ENCODE data around the gene APOBEC3B. TPM values are rescaled to one million over a fixed set of nuclear protein-coding genes. Genes with fewer than 3 reads are reported as not detected.

APOBEC3B gene
- polyA plus RNA-seq, 1 donor from 2014 or later: not detected

- no peak for TF ChIP-seq TAF1 (IDR thresholded peaks at IDR 0.05; ENCODE audit: low read depth)
These were observed 59.8 kb downstream of the APOBEC3B start (continued) for GRCh38 chr22:39041908-39042307.

Other genes starting within 250 kb of the APOBEC3B start
- 156 and 172 TPM in 2 replicates for gene SUN2, start 226.3 kb upstream of the APOBEC3B start, polyA plus RNA-seq
- 94.4 and 95.0 TPM in 2 replicates for gene DNAL4, start 188.2 kb upstream of the APOBEC3B start, polyA plus RNA-seq
- gene NPTXR, start 138.3 kb upstream of the APOBEC3B start, polyA plus RNA-seq: 17.0 and 19.3 TPM in 2 replicates
- gene CBX6, start 110.1 kb upstream of the APOBEC3B start, polyA plus RNA-seq: 13.0 and 16.3 TPM in 2 replicates
- not detected in 2 replicates for gene APOBEC3A, start 24.7 kb upstream of the APOBEC3B start, polyA plus RNA-seq
- not detected in 2 replicates for gene APOBEC3C, start 31.9 kb downstream of the APOBEC3B start, polyA plus RNA-seq
- gene APOBEC3D, start 38.8 kb downstream of the APOBEC3B start, polyA plus RNA-seq: not detected in 2 replicates
- not detected in 2 replicates for gene APOBEC3F, start 58.5 kb downstream of the APOBEC3B start, polyA plus RNA-seq
- not detected in 2 replicates for gene APOBEC3G, start 94.9 kb downstream of the APOBEC3B start, polyA plus RNA-seq
- not detected in 2 replicates for gene APOBEC3H, start 114.9 kb downstream of the APOBEC3B start, polyA plus RNA-seq
- gene CBX7, start 170.3 kb downstream of the APOBEC3B start, polyA plus RNA-seq: 4.4 and 6.1 TPM in 2 replicates

All from neural cell (in vitro differentiated cells).